Astrocyte of the spinal cord (primary cell): ENCODE measurements around the gene C4orf36.
"Not testable (repeated sequence)": the region's sequence is repeated elsewhere in the genome, so short reads cannot be mapped to it uniquely, and the experiment has no call there.

Experiments
- DNase-seq: peaks from one replicate; pipeline ENCODE4 v3.0.0; 2011; ENCODE audit warnings: low read depth, low spot score
- H3K4me3 ChIP-seq: 2 replicates; pipeline ENCODE4 v1.5.1; 2011; ENCODE audit warnings: low read depth, mild to moderate bottlenecking, low read length, moderate library complexity
- in situ Hi-C: cut with HindIII; loops from 2 replicates; pipeline ENCODE4 v1.10.0; 2017; ENCODE audit warnings: low sequenced_read_pairs
- TF ChIP-seq, protein P1 (sequence below): IDR thresholded peaks from 2 replicates; pipeline ENCODE4 v1.5.1; 2012; ENCODE audit warnings: low read depth, mild to moderate bottlenecking, low read length, inconsistent platforms

Gene C4orf36

DNA sequence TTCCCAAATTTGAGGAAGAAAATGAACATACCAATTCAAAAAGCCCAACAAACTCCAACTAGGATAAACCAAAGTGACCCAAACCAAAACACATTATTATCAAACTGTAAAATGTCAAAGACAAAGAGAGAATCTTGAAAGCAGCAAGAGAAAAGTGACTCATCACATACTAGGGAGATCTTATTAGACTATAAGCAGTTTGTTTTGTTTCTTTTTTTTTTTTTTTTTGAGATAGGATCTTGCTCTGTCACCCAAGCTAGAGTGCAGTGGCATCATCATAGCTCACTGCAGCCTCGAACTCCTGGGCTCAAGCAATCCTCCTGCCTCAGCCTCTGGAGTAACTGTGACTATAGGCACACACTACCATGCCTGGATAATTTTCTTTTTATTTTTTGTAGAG is 12.6 kb downstream of the C4orf36 start:
- in situ Hi-C loops, result no loop called here
- TF ChIP-seq, protein P1, sequence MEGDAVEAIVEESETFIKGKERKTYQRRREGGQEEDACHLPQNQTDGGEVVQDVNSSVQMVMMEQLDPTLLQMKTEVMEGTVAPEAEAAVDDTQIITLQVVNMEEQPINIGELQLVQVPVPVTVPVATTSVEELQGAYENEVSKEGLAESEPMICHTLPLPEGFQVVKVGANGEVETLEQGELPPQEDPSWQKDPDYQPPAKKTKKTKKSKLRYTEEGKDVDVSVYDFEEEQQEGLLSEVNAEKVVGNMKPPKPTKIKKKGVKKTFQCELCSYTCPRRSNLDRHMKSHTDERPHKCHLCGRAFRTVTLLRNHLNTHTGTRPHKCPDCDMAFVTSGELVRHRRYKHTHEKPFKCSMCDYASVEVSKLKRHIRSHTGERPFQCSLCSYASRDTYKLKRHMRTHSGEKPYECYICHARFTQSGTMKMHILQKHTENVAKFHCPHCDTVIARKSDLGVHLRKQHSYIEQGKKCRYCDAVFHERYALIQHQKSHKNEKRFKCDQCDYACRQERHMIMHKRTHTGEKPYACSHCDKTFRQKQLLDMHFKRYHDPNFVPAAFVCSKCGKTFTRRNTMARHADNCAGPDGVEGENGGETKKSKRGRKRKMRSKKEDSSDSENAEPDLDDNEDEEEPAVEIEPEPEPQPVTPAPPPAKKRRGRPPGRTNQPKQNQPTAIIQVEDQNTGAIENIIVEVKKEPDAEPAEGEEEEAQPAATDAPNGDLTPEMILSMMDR, result no peak
- no peak for DNase-seq
- H3K4me3 ChIP-seq, result no peak overlapping the region

DNA sequence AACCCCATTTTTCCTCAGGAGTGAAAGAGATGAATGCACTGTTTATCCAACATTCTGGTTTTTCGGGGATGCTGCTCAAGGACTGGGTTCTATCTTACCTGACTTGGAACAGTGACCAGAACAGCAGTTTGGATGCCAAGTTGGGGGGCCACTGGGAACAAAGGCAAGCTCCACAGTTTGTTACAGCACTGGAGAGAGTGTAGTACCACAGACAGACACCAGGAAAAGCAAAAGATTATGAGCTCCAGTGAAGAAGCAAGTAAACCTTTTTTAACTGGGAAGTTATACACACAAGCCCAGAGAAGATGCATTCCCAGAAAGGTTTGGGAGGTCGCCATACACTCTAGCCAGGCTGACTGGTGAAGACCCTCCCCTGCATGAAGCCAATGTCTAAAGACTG is 13.6 kb downstream of the C4orf36 start:
- TF ChIP-seq, protein P1, result no peak
- no peak overlapping the region for H3K4me3 ChIP-seq
- in situ Hi-C loops, result no loop called here
- DNase-seq, result no peak

DNA sequence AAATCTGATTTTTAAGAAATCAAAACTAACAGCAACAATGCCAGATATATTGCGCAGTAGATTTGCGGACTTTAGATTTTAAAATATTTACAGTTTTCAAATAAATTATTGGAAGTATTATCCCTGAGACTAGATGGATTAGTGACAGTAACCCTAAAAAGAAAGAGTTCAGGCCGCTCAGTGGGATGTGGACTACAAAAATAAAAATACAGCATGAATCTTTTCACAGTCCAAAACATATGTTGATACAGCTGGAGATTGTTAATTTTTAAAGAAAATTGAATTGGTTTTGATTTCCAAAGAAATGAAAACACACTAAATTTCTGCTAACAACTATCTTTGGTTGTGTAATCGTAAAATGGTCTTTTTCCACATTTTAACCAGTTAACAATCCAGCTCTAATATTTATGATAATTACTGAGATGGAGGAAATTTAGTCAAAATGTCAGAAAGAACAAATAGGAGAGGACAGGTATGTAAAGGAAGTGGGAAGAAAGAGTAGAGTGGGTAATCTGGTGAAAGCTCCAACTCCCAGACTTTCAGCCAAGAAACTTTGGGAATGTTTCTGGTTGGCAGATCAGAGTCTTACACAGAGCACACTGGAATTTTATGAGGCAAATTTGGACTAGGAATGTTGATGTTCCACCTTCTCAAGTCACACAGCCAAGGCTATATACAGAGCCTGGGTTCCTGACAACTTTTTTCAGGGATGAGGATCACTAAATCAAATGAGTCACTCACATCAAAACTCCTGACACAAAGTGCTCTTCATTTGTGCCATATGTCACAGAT is 15.1 kb downstream of the C4orf36 start:
- in situ Hi-C loops, result no loop called here
- TF ChIP-seq, protein P1, result no peak
- DNase-seq, result peak; percentile 24
- no peak overlapping the region for H3K4me3 ChIP-seq

DNA sequence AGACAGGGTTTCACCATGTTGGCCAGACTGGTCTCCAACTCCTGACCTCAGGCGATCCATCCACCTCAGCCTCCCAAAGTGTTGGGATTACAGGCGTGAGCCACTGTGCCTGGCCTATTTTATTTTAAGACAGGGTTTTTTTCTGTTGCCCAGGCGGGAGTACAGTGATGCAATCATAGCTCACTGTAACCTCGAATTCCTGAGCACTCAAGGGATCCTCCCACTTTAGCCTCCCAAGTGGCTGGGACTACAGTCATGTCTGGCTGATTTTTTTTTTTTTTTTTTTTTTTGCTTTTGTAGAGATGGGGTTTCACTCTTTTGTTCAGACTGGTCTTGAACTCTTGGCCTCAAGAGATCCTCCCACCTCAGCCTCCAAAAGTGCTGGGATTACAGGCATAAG is 16.8 kb downstream of the C4orf36 start:
- DNase-seq, H3K4me3 ChIP-seq, in situ Hi-C loops: not testable (repeated sequence)

DNA sequence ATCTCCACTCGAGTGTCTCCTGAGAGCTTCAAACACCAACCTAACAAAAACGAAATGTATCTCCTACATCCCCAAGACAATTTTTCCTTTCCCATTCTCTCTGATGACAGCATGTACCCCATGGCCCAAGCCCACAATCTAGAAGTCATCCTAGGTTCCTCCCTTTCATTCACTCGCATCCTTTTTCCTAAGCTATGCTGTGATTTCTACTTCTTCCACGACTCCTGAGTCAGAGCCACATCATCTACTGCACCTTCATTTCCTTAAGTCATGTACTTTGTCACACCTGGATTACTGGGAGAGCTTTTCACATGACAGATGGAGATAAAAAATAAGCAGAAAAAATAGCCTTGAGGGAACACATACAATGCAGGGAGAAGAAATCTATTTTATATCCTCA is 20.1 kb downstream of the C4orf36 start:
- H3K4me3 ChIP-seq, result no peak overlapping the region
- TF ChIP-seq, protein P1, result no peak
- no peak for DNase-seq
- in situ Hi-C loops, result no loop called here

DNA sequence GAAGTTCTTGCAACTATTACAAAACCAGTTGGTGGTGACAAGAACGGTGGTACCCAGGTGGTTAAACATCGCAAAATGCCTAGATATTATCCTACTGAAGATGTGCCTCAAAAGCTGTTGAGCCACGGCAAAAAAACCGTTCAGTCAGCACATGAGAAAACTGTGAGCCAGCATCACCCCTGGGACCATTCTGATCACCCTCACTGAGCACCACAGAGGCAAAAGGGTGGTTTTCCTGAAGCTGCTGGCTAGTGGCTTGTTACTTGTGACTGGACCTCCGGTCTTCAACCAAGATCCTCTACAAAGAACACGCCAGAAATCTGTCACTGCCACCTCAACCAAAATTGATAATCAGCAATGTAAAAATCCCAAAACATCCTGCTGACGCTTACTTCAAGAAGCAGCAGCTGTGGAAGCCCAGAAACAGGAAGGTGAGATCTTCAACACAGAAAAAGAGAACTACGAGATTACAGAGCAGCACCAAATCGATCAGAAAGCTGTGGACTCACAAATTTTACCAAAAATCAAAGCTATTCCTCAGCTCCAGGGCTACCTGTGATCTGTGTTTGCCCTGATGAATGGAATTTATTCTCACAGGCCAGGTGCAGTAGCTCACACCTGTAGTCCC is 21.7 kb downstream of the C4orf36 start:
- H3K4me3 ChIP-seq, result no peak overlapping the region
- TF ChIP-seq, protein P1, result no peak
- DNase-seq, result no peak
- in situ Hi-C loops, result no loop called here

DNA sequence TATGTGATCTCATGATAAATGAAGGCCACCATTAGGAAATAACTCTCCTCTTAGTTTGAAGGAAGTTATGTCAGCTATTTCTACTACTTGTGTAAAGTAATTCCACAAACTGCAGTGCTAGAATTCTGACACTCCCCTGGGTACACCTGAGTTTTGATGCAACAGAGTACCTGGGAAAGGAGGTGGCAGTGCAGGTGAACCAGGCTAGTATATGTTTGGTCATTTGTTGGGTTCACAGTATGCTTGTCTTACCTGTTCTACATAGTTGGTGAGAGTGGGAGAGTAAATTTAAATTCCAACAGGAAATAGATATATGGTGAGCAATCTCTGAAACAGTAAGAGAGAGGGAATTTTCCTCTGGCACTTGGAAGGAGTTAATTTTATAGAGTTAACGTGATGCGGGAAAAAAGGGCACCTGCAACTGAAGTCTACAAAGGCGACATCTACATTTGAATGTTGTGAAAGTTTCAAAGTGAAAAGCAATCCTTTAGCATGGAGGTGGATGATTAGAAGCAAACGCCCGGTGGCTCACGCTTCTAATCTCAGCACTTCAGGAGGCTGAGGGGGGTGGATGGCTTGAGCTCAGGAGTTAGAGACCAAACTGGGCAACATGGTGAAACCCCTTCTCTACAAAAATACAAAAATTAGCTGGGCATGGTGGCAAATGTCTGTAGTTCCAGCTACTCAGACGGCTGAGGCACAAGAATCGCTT is 34.7 kb downstream of the C4orf36 start:
- no peak for DNase-seq
- in situ Hi-C loops, result no loop called here
- no peak overlapping the region for H3K4me3 ChIP-seq
- TF ChIP-seq, protein P1, result no peak
